IMR-90 (cell line): ENCODE results near the gene COL25A1.

Experiments
- MXI1 ChIP-seq: IDR thresholded peaks from 2 replicates; pipeline ENCODE4 v1.6.1; 2012; ENCODE audit warnings: low read depth, mild to moderate bottlenecking, low read length, moderate library complexity, borderline replicate concordance
- POLR2A ChIP-seq: IDR thresholded peaks from 2 replicates; pipeline ENCODE4 v1.6.1; 2012; ENCODE audit warnings: mild to moderate bottlenecking, low read depth, low read length
- RFX5 ChIP-seq: IDR thresholded peaks from 2 replicates; pipeline ENCODE4 v1.8.0; 2012; ENCODE audit warnings: low read depth, mild to moderate bottlenecking, low read length, moderate library complexity
- SMC3 ChIP-seq: fragments of 150-350 bp; IDR thresholded peaks from 2 replicates; pipeline ENCODE4 v1.6.1; 2016; ENCODE audit warnings: low read depth, mild to moderate bottlenecking, antibody characterized with exemption, low read length, moderate library complexity
- TF ChIP-seq, protein P1 (sequence below): conservative IDR thresholded peaks from 2 replicates; pipeline ENCODE4 v1.5.1; 2012; ENCODE audit warnings: mild to moderate bottlenecking, low read depth, low read length, improper control_type of control experiment

DNA sequence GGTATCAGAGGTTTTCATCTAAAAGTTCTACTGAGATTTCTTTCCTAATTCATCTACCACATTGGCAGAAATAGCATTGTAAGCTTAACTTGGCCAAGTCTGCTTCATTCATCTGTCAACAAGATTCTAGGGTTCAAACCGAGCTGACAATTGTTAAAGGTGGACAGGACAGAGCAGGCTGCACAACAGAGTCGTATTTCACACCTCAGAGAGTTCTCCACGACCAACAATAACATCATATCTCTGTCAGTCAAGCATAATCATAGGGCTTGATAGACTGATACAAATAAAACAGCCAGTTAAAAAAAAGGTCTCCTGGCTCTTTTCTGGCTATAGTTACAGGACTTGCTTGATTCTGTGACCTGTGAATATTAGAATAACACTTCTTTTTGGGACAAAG, 259.2 kb downstream of the COL25A1 start:
- TF ChIP-seq, protein P1, sequence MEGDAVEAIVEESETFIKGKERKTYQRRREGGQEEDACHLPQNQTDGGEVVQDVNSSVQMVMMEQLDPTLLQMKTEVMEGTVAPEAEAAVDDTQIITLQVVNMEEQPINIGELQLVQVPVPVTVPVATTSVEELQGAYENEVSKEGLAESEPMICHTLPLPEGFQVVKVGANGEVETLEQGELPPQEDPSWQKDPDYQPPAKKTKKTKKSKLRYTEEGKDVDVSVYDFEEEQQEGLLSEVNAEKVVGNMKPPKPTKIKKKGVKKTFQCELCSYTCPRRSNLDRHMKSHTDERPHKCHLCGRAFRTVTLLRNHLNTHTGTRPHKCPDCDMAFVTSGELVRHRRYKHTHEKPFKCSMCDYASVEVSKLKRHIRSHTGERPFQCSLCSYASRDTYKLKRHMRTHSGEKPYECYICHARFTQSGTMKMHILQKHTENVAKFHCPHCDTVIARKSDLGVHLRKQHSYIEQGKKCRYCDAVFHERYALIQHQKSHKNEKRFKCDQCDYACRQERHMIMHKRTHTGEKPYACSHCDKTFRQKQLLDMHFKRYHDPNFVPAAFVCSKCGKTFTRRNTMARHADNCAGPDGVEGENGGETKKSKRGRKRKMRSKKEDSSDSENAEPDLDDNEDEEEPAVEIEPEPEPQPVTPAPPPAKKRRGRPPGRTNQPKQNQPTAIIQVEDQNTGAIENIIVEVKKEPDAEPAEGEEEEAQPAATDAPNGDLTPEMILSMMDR = no peak
- TF ChIP-seq POLR2A (no peak), MXI1 (no peak), SMC3 (no peak), RFX5 (no peak)
